ENCODE measurements around the gene NAB2. TPM values are rescaled to one million over a fixed set of nuclear protein-coding genes. Genes with fewer than 3 reads are reported as not detected.

The NAB2 gene
- total and polyA plus RNA-seq, 2 of the 8 experiments (the other 6 are each of a cell fraction or from before 2014, with no cell fraction given), result 20.9 to 23.5 TPM

DNA sequence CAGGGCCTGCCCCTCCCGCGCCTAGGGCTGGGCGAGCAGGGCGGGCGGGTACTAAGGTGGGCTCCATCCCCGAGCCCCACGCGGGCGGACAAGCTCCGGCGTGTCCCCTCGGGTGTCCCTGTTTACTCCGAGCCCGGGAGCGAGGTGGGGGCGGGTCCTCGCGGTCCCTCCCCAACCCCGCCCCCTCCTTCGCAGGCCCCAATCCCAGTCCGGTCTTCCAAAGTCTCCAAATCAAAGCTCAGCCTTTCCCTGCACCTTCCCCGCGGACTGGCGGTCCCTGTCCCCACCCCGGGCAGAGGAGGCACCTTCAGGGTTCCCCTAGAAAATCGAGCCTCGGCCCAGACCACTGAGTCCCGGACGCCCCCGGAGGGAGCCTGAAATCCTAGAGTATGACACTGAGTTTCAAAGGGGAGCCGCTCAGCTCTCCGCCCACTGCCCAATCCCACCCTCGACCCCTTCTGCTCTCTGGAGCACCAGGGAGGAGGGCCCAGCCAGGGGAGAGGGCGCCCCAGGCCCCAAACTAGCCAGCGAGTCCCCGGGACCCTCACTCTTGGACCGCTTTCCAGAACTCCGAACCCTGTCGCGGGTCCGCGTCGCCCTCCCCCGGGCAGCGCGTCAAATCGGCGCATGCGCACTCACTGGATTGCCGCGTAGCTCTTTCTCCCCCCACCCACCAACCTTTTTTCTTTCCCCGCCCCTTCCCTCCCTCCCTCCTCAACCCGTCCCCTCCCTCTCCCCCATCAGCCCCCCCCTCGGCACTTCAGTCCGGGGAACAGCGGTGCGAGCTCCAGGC, 39.0 kb downstream of the NAB2 start, which contains the start of gene LRP1 (continued):
- peak; percentile 33; the same call in 1 of the 2 replicates for TF ChIP-seq PHF8 (conservative IDR thresholded peaks at IDR 0.05; ENCODE audit: low read depth, low read length)
- TF ChIP-seq SIN3A (conservative IDR thresholded peaks at IDR 0.05 in 1 of 2, IDR thresholded peaks at IDR 0.05 in 1 of 2; ENCODE audit: low read depth in 1 of 2, low read length in 2 of 2), result peak in 1 of 2 experiments; percentile 64; a peak in 2 of 4 replicates
- TF ChIP-seq HDAC2 (IDR thresholded peaks at IDR 0.05; ENCODE audit: borderline replicate concordance in 1 of 2, low read depth in 2 of 2, low read length in 2 of 2), result 0 out of 4 replicates have a peak, but pooled peaks have one; percentile 2 to 18
